ENCODE data around the gene MAPK7. TPM values are rescaled to one million over a fixed set of nuclear protein-coding genes. Genes with fewer than 3 reads are reported as not detected.
"Not testable (repeated sequence)": the region's sequence is repeated elsewhere in the genome, so short reads cannot be mapped to it uniquely, and the experiment has no call there.

The MAPK7 gene
- total RNA-seq, 1 donor from 2014 or later, result 18.9 TPM

- Mint-ChIP-seq H3K9me3 (no peaks in the 10 kb centered on the region), H3K4me1 (ENCODE audit: low read depth) (peaks cover 3% of the 10 kb centered on the region), H3K27me3 (ENCODE audit: low read depth) (peaks cover 1% of the 10 kb centered on the region), H3K4me3 (ENCODE audit: low read depth) (no peak overlapping the region), H3K27ac (no peak overlapping the region), H3K36me3 (ENCODE audit: low read depth) (no peaks in the 10 kb centered on the region)
- intact Hi-C loops (cut with micrococcal nuclease), result no loop called here
- DNase-seq (ENCODE audit: low spot score), result no peak
Measured at GRCh38 chr17:19345486-19346350, 32.6 kb upstream of the MAPK7 start.

GRCh38 chr17:19346351-19347255 lies 31.7 kb upstream of the MAPK7 start:
- intact Hi-C loops (cut with micrococcal nuclease), result no loop called here
- no peaks in the 10 kb centered on the region for H3K36me3 Mint-ChIP-seq (ENCODE audit: low read depth)
- no peak overlapping the region for H3K27ac Mint-ChIP-seq
- H3K4me3 Mint-ChIP-seq (ENCODE audit: low read depth), result no peak overlapping the region
- DNase-seq (ENCODE audit: low spot score), result no peak
- peaks cover 1% of the 10 kb centered on the region for H3K27me3 Mint-ChIP-seq (ENCODE audit: low read depth)
- H3K9me3 Mint-ChIP-seq, result no peaks in the 10 kb centered on the region
- peaks cover 3% of the 10 kb centered on the region for H3K4me1 Mint-ChIP-seq (ENCODE audit: low read depth)

- Mint-ChIP-seq H3K4me1 (ENCODE audit: low read depth) (peaks cover 3% of the 10 kb centered on the region), H3K36me3 (ENCODE audit: low read depth) (no peaks in the 10 kb centered on the region), H3K4me3 (ENCODE audit: low read depth) (no peak overlapping the region), H3K27me3 (ENCODE audit: low read depth) (peaks cover 1% of the 10 kb centered on the region), H3K9me3 (no peaks in the 10 kb centered on the region), H3K27ac (no peak overlapping the region)
- intact Hi-C loops (cut with micrococcal nuclease), result no loop called here
- DNase-seq (ENCODE audit: low spot score), result no peak
Measured at GRCh38 chr17:19347323-19348080, 30.8 kb upstream of the MAPK7 start.

GRCh38 chr17:19348081-19348650 lies 30.1 kb upstream of the MAPK7 start:
- intact Hi-C loops (cut with micrococcal nuclease), result no loop called here
- no peak overlapping the region for H3K4me3 Mint-ChIP-seq (ENCODE audit: low read depth)
- H3K27ac Mint-ChIP-seq, result no peak overlapping the region
- no peaks in the 10 kb centered on the region for H3K36me3 Mint-ChIP-seq (ENCODE audit: low read depth)
- no peaks in the 10 kb centered on the region for H3K9me3 Mint-ChIP-seq
- peaks cover 3% of the 10 kb centered on the region for H3K4me1 Mint-ChIP-seq (ENCODE audit: low read depth)
- H3K27me3 Mint-ChIP-seq (ENCODE audit: low read depth), result peaks cover 1% of the 10 kb centered on the region
- DNase-seq (ENCODE audit: low spot score), result no peak

- Mint-ChIP-seq H3K4me3 (ENCODE audit: low read depth) (no peak overlapping the region), H3K27ac (no peak overlapping the region), H3K36me3 (ENCODE audit: low read depth) (no peaks in the 10 kb centered on the region), H3K27me3 (ENCODE audit: low read depth) (peaks cover 1% of the 10 kb centered on the region), H3K9me3 (no peaks in the 10 kb centered on the region), H3K4me1 (ENCODE audit: low read depth) (peaks cover 3% of the 10 kb centered on the region)
- no peak for DNase-seq (ENCODE audit: low spot score)
- intact Hi-C loops (cut with micrococcal nuclease), result no loop called here
Measured at GRCh38 chr17:19348806-19349205, 29.5 kb upstream of the MAPK7 start.

GRCh38 chr17:19353401-19353800 lies 24.9 kb upstream of the MAPK7 start:
- peaks cover 12% of the 10 kb centered on the region for H3K27me3 Mint-ChIP-seq (ENCODE audit: low read depth)
- not testable (repeated sequence) for DNase-seq (ENCODE audit: low spot score)

GRCh38 chr17:19354748-19355147 lies 23.6 kb upstream of the MAPK7 start:
- Mint-ChIP-seq H3K9me3 (no peaks in the 10 kb centered on the region), H3K27me3 (ENCODE audit: low read depth) (peaks cover 14% of the 10 kb centered on the region), H3K36me3 (ENCODE audit: low read depth) (no peaks in the 10 kb centered on the region), H3K27ac (no peak overlapping the region), H3K4me3 (ENCODE audit: low read depth) (no peak overlapping the region), H3K4me1 (ENCODE audit: low read depth) (no peaks in the 10 kb centered on the region)
- no peak for DNase-seq (ENCODE audit: low spot score)
- intact Hi-C loops (cut with micrococcal nuclease), result no loop called here

More at GRCh38 chr17:19353401-19353800, 24.9 kb upstream of the MAPK7 start:
- H3K4me1 Mint-ChIP-seq (ENCODE audit: low read depth); H3K27ac Mint-ChIP-seq; H3K4me3 Mint-ChIP-seq (ENCODE audit: low read depth); intact Hi-C loops (cut with micrococcal nuclease); H3K36me3 Mint-ChIP-seq (ENCODE audit: low read depth); H3K9me3 Mint-ChIP-seq: not testable (repeated sequence)

GRCh38 chr17:19357351-19357750 lies 20.9 kb upstream of the MAPK7 start:
- no peak overlapping the region for H3K4me3 Mint-ChIP-seq (ENCODE audit: low read depth)
- H3K27me3 Mint-ChIP-seq (ENCODE audit: low read depth), result peaks cover 20% of the 10 kb centered on the region
- peaks cover 3% of the 10 kb centered on the region for H3K4me1 Mint-ChIP-seq (ENCODE audit: low read depth)
- H3K9me3 Mint-ChIP-seq, result no peaks in the 10 kb centered on the region
- H3K36me3 Mint-ChIP-seq (ENCODE audit: low read depth), result no peaks in the 10 kb centered on the region
- intact Hi-C loops (cut with micrococcal nuclease), result no loop called here
- H3K27ac Mint-ChIP-seq, result no peak overlapping the region
- DNase-seq (ENCODE audit: low spot score), result no peak

- Mint-ChIP-seq H3K27ac (no peak overlapping the region), H3K4me1 (ENCODE audit: low read depth) (peaks cover 3% of the 10 kb centered on the region)
- intact Hi-C loops (cut with micrococcal nuclease), result no loop called here
Measured at GRCh38 chr17:19357761-19358160, 20.5 kb upstream of the MAPK7 start.

GRCh38 chr17:19359151-19359550 lies 19.1 kb upstream of the MAPK7 start:
- H3K36me3 Mint-ChIP-seq (ENCODE audit: low read depth), result no peaks in the 10 kb centered on the region
- intact Hi-C loops (cut with micrococcal nuclease), result no loop called here
- no peak overlapping the region for H3K27ac Mint-ChIP-seq
- H3K4me1 Mint-ChIP-seq (ENCODE audit: low read depth), result peaks cover 3% of the 10 kb centered on the region
- no peaks in the 10 kb centered on the region for H3K9me3 Mint-ChIP-seq
- no peak for DNase-seq (ENCODE audit: low spot score)
- no peak overlapping the region for H3K4me3 Mint-ChIP-seq (ENCODE audit: low read depth)
- peaks cover 22% of the 10 kb centered on the region for H3K27me3 Mint-ChIP-seq (ENCODE audit: low read depth)

More at GRCh38 chr17:19357761-19358160, 20.5 kb upstream of the MAPK7 start:
- Mint-ChIP-seq H3K4me3 (ENCODE audit: low read depth) (no peak overlapping the region), H3K36me3 (ENCODE audit: low read depth) (no peaks in the 10 kb centered on the region), H3K9me3 (no peaks in the 10 kb centered on the region), H3K27me3 (ENCODE audit: low read depth) (peaks cover 20% of the 10 kb centered on the region)
- DNase-seq (ENCODE audit: low spot score), result no peak

GRCh38 chr17:19359856-19360255 lies 18.4 kb upstream of the MAPK7 start:
- Mint-ChIP-seq H3K9me3 (no peaks in the 10 kb centered on the region), H3K27ac (no peak overlapping the region), H3K4me1 (ENCODE audit: low read depth) (peaks cover 3% of the 10 kb centered on the region), H3K27me3 (ENCODE audit: low read depth) (peaks cover 19% of the 10 kb centered on the region), H3K4me3 (ENCODE audit: low read depth) (no peak overlapping the region), H3K36me3 (ENCODE audit: low read depth) (no peaks in the 10 kb centered on the region)
- no peak for DNase-seq (ENCODE audit: low spot score)
- intact Hi-C loops (cut with micrococcal nuclease), result no loop called here

- Mint-ChIP-seq H3K9me3 (no peaks in the 10 kb centered on the region), H3K27me3 (ENCODE audit: low read depth) (peaks cover 16% of the 10 kb centered on the region), H3K4me1 (ENCODE audit: low read depth) (peaks cover 3% of the 10 kb centered on the region), H3K27ac (no peak overlapping the region), H3K36me3 (ENCODE audit: low read depth) (no peaks in the 10 kb centered on the region), H3K4me3 (ENCODE audit: low read depth) (no peak overlapping the region)
- intact Hi-C loops (cut with micrococcal nuclease), result no loop called here
- DNase-seq (ENCODE audit: low spot score), result no peak
Measured at GRCh38 chr17:19360772-19361171, 17.5 kb upstream of the MAPK7 start.

Measured in activated T-helper 2 cell treated with anti-CD3 and anti-CD28 coated beads, Interferon-gamma antibody, Interleukin-2, Interleukin-4, amounts not matched to agents 10 μg/mL and 5 μg/mL and 100 μg/mL, durations not matched to agents 14 hours and 24 hours and 36 hours (primary cell).